Neutrophil (primary cell): Measurements from ENCODE around the gene SHC1.
A peak's percentile ranks its signal among the peaks of the same experiment; 100 is the strongest.

ENCODE experiments used
- H3K27ac ChIP-seq: fragments of 200-600 bp; sonication (generic); 2 replicates; pipeline ENCODE4 v1.5.1; 2016; ENCODE audit warnings: mild to moderate bottlenecking, moderate library complexity
- H3K27me3 ChIP-seq: fragments of 200-600 bp; sonication (generic); 2 replicates; pipeline ENCODE4 v1.6.0; 2016; ENCODE audit warnings: mild to moderate bottlenecking
- H3K36me3 ChIP-seq: fragments of 200-600 bp; sonication (generic); 2 replicates; pipeline ENCODE4 v1.5.1; 2017
- H3K4me1 ChIP-seq, 2 experiments: fragments of 200-600 bp in 1 of 2; sonication (generic) in 1 of 2; 1 replicate in 1 of 2; 2 replicates in 1 of 2; pipeline versions ENCODE4 v1.5.1 to v1.6.1; 2013 to 2016; ENCODE audit warnings: low read depth in 1 of 2, low read length in 1 of 2, mild to moderate bottlenecking in 1 of 2, moderate library complexity in 1 of 2; ENCODE audit not compliant: control insufficient read depth in 1 of 2, insufficient read depth in 1 of 2
- H3K4me3 ChIP-seq, 2 experiments: fragments of 200-600 bp in 1 of 2; sonication (generic) in 1 of 2; 1 replicate in 1 of 2; 2 replicates in 1 of 2; pipeline ENCODE4 v1.5.1; 2013 to 2016; ENCODE audit warnings: low read depth in 1 of 2, low read length in 1 of 2, mild to moderate bottlenecking in 1 of 2, moderate library complexity in 1 of 2
- H3K9me3 ChIP-seq: fragments of 200-600 bp; sonication (generic); 2 replicates; pipeline ENCODE4 v1.5.1; 2016
- CTCF ChIP-seq: fragments of 200-600 bp; sonication (generic); IDR thresholded peaks from 2 replicates; pipeline ENCODE4 v1.5.1; 2016; ENCODE audit warnings: antibody characterized with exemption

The SHC1 gene

GRCh38 chr1:154957091-154957657, 13.4 kb downstream of the SHC1 start:
- Histone ChIP-seq H3K27me3 (no peaks in the 10 kb centered on the region), H3K27ac (peak overlapping the region; percentile 95), H3K9me3 (no peaks in the 10 kb centered on the region), H3K36me3 (peaks cover 11% of the 10 kb centered on the region), H3K4me1 (peaks cover 52 to 64% of the 10 kb centered on the region in 2 experiments), H3K4me3 (no peak overlapping the region)
- no peak for TF ChIP-seq CTCF

GRCh38 chr1:154956544-154956941, 14.0 kb downstream of the SHC1 start:
- Histone ChIP-seq H3K27me3 (no peaks in the 10 kb centered on the region), H3K4me3 (peak overlapping the region; percentile 78 to 83), H3K4me1 (peaks cover 56 to 67% of the 10 kb centered on the region in 2 experiments), H3K27ac (peak overlapping the region; percentile 95), H3K36me3 (peaks cover 15% of the 10 kb centered on the region), H3K9me3 (no peaks in the 10 kb centered on the region)
- TF ChIP-seq CTCF: no peak

- Histone ChIP-seq H3K27me3 (no peaks in the 10 kb centered on the region), H3K4me3 (peak within 1 kb of the TSS; percentile 78 to 83), H3K27ac (peak within 1 kb of the TSS; percentile 95), H3K36me3 (peaks cover 21% of the 10 kb centered on the region), H3K4me1 (peaks cover 53 to 62% of the 10 kb centered on the region in 2 experiments), H3K9me3 (no peaks in the 10 kb centered on the region)
- peak; percentile 14 for TF ChIP-seq CTCF
These were observed 14.6 kb downstream of the SHC1 start, which contains the start of gene PBXIP1 for GRCh38 chr1:154955718-154956543. PBXIP1 (minus strand) TSS chr1:154956099; CDS start chr1:154953721, 2,378 bp downstream.

- no peaks in the 10 kb centered on the region for H3K9me3 ChIP-seq
- peak overlapping the region; percentile 78 to 83 for H3K4me3 ChIP-seq
- TF ChIP-seq CTCF: no peak
- H3K27me3 ChIP-seq: no peaks in the 10 kb centered on the region
- H3K27ac ChIP-seq: peak overlapping the region; percentile 95
- peaks cover 28% of the 10 kb centered on the region for H3K36me3 ChIP-seq
- H3K4me1 ChIP-seq: peaks cover 45 to 54% of the 10 kb centered on the region in 2 experiments
These were observed 15.4 kb downstream of the SHC1 start for GRCh38 chr1:154955039-154955717.

- H3K27me3 ChIP-seq: no peaks in the 10 kb centered on the region
- H3K4me1 ChIP-seq: peaks cover 43 to 53% of the 10 kb centered on the region in 2 experiments
- TF ChIP-seq CTCF: no peak
- peak overlapping the region; percentile 78 to 83 for H3K4me3 ChIP-seq
- no peaks in the 10 kb centered on the region for H3K9me3 ChIP-seq
- H3K27ac ChIP-seq: peak overlapping the region; percentile 95
- H3K36me3 ChIP-seq: peaks cover 33% of the 10 kb centered on the region
These were observed 16.0 kb downstream of the SHC1 start for GRCh38 chr1:154954541-154954940.
